Stimulated activated CD4-positive, alpha-beta T cell treated with anti-CD3 and anti-CD28 coated beads, TNF-alpha, amount 100 ng/mL, for 48 hours (primary cell): ENCODE data around the gene B3GALT5.
"Not testable (repeated sequence)": the region's sequence is repeated elsewhere in the genome, so short reads cannot be mapped to it uniquely, and the experiment has no call there.

Experiments used
- DNase-seq, 3 donors: peaks; one replicate each; pipeline ENCODE4 v3.0.0-alpha.2; 2020; ENCODE audit warnings: low read depth in 3 of 3

Gene B3GALT5

GRCh38 chr21:39666681-39667315 lies 54.1 kb downstream of the B3GALT5 start:
- DNase-seq, result no peak

- no peak for DNase-seq
These were observed 54.7 kb downstream of the B3GALT5 start for GRCh38 chr21:39667353-39667891.

GRCh38 chr21:39668369-39668768 lies 55.6 kb downstream of the B3GALT5 start:
- no peak for DNase-seq

- DNase-seq, result no peak
These were observed 56.7 kb downstream of the B3GALT5 start for GRCh38 chr21:39669485-39669884.

- no peak for DNase-seq
These were observed 57.4 kb downstream of the B3GALT5 start for GRCh38 chr21:39669976-39670661.

- no peak for DNase-seq
These were observed 58.0 kb downstream of the B3GALT5 start for GRCh38 chr21:39670701-39671100.

GRCh38 chr21:39671986-39672385 lies 59.2 kb downstream of the B3GALT5 start:
- DNase-seq, result no peak

- no peak for DNase-seq
These were observed 60.4 kb downstream of the B3GALT5 start for GRCh38 chr21:39673163-39673562.

GRCh38 chr21:39673736-39674135 lies 61.0 kb downstream of the B3GALT5 start:
- DNase-seq, result no peak

- DNase-seq, result no peak
These were observed 62.1 kb downstream of the B3GALT5 start for GRCh38 chr21:39674801-39675200.

- no peak for DNase-seq
These were observed 62.9 kb downstream of the B3GALT5 start for GRCh38 chr21:39675590-39675989.

- DNase-seq, result no peak
These were observed 63.4 kb downstream of the B3GALT5 start for GRCh38 chr21:39675993-39676661.

- no peak for DNase-seq
These were observed 67.5 kb downstream of the B3GALT5 start for GRCh38 chr21:39680216-39680615.

- no peak for DNase-seq
These were observed 68.5 kb downstream of the B3GALT5 start for GRCh38 chr21:39681257-39681656.

GRCh38 chr21:39681845-39682244 lies 69.1 kb downstream of the B3GALT5 start:
- DNase-seq, result no peak

GRCh38 chr21:39685236-39685635 lies 72.5 kb downstream of the B3GALT5 start:
- DNase-seq, result no peak

- no peak for DNase-seq
These were observed 73.3 kb downstream of the B3GALT5 start for GRCh38 chr21:39685991-39686390.

GRCh38 chr21:39686646-39687468 lies 74.1 kb downstream of the B3GALT5 start:
- DNase-seq, result no peak

GRCh38 chr21:39688010-39688409 lies 75.3 kb downstream of the B3GALT5 start:
- no peak for DNase-seq

GRCh38 chr21:39689860-39690259 lies 77.1 kb downstream of the B3GALT5 start:
- not testable (repeated sequence) for DNase-seq

GRCh38 chr21:39690454-39690853 lies 77.7 kb downstream of the B3GALT5 start:
- DNase-seq, result no peak

- DNase-seq, result no peak
These were observed 82.0 kb downstream of the B3GALT5 start for GRCh38 chr21:39694750-39695149.
